Trophoblast cell (in vitro differentiated cells and primary cell): ENCODE data around the gene PITPNM3.

Source experiments
- DNase-seq, 2 donors: peaks; one replicate each; pipeline ENCODE4 v3.0.0-alpha.2; 2016
- H2AFZ ChIP-seq: 2 replicates; pipeline ENCODE4 v1.6.1; 2013; ENCODE audit warnings: low read length, moderate library complexity, mild to moderate bottlenecking; ENCODE audit not compliant: insufficient read depth, poor library complexity
- H2AK5ac ChIP-seq: 2 replicates; pipeline ENCODE4 v1.6.1; 2013; ENCODE audit warnings: mild to moderate bottlenecking, low read length
- H2BK120ac ChIP-seq: 2 replicates; pipeline ENCODE4 v1.6.1; 2013; ENCODE audit warnings: low read length, mild to moderate bottlenecking, moderate library complexity; ENCODE audit not compliant: insufficient read depth, poor library complexity
- H2BK12ac ChIP-seq: 2 replicates; pipeline ENCODE4 v1.6.1; 2013; ENCODE audit warnings: mild to moderate bottlenecking, low read length, moderate library complexity
- H2BK5ac ChIP-seq: 2 replicates; pipeline ENCODE4 v1.6.1; 2013; ENCODE audit warnings: low read length, low read depth, moderate library complexity, mild to moderate bottlenecking; ENCODE audit not compliant: poor library complexity
- H3K14ac ChIP-seq: 2 replicates; pipeline ENCODE4 v1.6.1; 2013; ENCODE audit warnings: mild to moderate bottlenecking, low read length
- H3K18ac ChIP-seq: 2 replicates; pipeline ENCODE4 v1.6.1; 2013; ENCODE audit warnings: mild to moderate bottlenecking, low read length
- H3K23ac ChIP-seq: 2 replicates; pipeline ENCODE4 v1.6.1; 2013; ENCODE audit warnings: low read length
- H3K27ac ChIP-seq: 2 replicates; pipeline ENCODE4 v1.5.1; 2013; ENCODE audit warnings: low read depth, mild to moderate bottlenecking, inconsistent platforms, low read length, moderate library complexity
- H3K27me3 ChIP-seq: 2 replicates; pipeline ENCODE4 v1.6.1; 2013; ENCODE audit warnings: inconsistent platforms, mild to moderate bottlenecking, low read length, moderate library complexity; ENCODE audit not compliant: insufficient read depth
- H3K36me3 ChIP-seq, 2 experiments: 1 replicate in 1 of 2; 2 replicates in 1 of 2; pipeline ENCODE4 v1.6.1; 2013; ENCODE audit warnings: low read length in 2 of 2, mild to moderate bottlenecking in 2 of 2, moderate library complexity in 1 of 2; ENCODE audit not compliant: insufficient read depth in 2 of 2, control insufficient read depth in 1 of 2
- H3K4ac ChIP-seq: 2 replicates; pipeline ENCODE4 v1.6.1; 2013; ENCODE audit warnings: low read depth, mild to moderate bottlenecking, low read length, moderate library complexity
- H3K4me1 ChIP-seq, 2 experiments: 1 replicate in 1 of 2; 2 replicates in 1 of 2; pipeline ENCODE4 v1.6.1; 2013; ENCODE audit warnings: low read length in 2 of 2, mild to moderate bottlenecking in 2 of 2, moderate library complexity in 1 of 2; ENCODE audit not compliant: insufficient read depth in 2 of 2, control insufficient read depth in 1 of 2
- H3K4me2 ChIP-seq: 2 replicates; pipeline ENCODE4 v1.6.1; 2013; ENCODE audit warnings: inconsistent platforms, mild to moderate bottlenecking, low read length, moderate library complexity
- H3K4me3 ChIP-seq: 2 replicates; pipeline ENCODE4 v1.5.1; 2013; ENCODE audit warnings: mild to moderate bottlenecking, low read depth, low read length, inconsistent platforms
- H3K79me1 ChIP-seq: one replicate; pipeline ENCODE4 v1.6.1; 2013; ENCODE audit warnings: low read length
- H3K79me2 ChIP-seq: 2 replicates; pipeline ENCODE4 v1.6.1; 2013; ENCODE audit warnings: low read length, mild to moderate bottlenecking; ENCODE audit not compliant: control insufficient read depth, insufficient read depth, poor library complexity
- H3K9ac ChIP-seq: 2 replicates; pipeline ENCODE4 v1.6.1; 2013; ENCODE audit warnings: mild to moderate bottlenecking, low read length
- H3K9me3 ChIP-seq: 2 replicates; pipeline ENCODE4 v1.6.1; 2013; ENCODE audit warnings: low read depth, mild to moderate bottlenecking, control low read depth, inconsistent platforms, low read length; ENCODE audit not compliant: insufficient read depth
- H4K12ac ChIP-seq: 2 replicates; pipeline ENCODE4 v1.6.1; 2013; ENCODE audit warnings: low read depth, mild to moderate bottlenecking, low read length, moderate library complexity
- H4K8ac ChIP-seq: 2 replicates; pipeline ENCODE4 v1.6.1; 2013; ENCODE audit warnings: low read depth, mild to moderate bottlenecking, low read length, moderate library complexity
- H4K91ac ChIP-seq: one replicate; pipeline ENCODE4 v1.6.1; 2013; ENCODE audit warnings: low read depth, mild to moderate bottlenecking, low read length, moderate library complexity
- WGBS: extraction: QIAGEN DNeasy Blood & Tissue Kit; methylation state at CpG from one replicate; pipeline ENCODE4 v1.1.7; 2013; ENCODE audit warnings: missing lambda C conversion rate; ENCODE audit not compliant: insufficient read length, insufficient coverage; ENCODE audit errors: extremely low coverage; 5-methylcytosine and 5-hydroxymethylcytosine counted together

PITPNM3 gene

DNA sequence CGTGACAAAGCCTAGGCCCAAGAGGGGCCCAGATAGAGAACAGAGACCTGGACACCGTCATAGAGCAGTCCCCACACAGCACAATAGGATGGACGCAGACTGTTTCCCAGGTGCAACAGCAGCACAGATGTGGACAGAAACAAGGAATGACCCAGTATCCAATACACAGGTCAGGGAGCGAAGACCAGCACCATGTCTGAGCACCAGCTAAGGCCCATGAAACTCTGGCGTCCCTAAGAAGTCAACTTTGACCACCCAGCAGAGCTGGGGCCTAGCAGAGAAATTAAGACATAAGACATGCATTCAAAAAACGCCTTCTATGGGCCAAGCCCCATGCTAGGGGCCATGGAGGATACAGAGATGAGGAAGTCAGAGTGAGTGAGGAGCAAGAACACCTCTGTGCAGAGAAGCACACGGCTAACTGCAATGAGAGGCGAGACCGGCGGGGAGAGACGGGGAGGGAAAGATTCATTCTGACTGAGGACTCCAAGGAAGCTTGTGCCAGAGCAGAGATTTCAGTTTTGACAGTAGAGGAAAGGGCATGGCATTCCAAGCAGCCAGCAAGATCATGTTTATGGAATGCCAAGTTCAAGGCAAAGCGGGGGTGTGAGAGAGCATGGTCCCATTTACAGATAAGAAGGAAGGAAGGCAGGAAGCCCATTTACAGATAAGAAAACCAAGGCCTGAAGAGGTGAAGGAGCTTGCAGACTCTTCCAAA lies 50.8 kb downstream of the PITPNM3 start:
- no peaks in the 10 kb centered on the region for H3K9me3 ChIP-seq
- no peak overlapping the region for H3K18ac ChIP-seq
- H3K23ac ChIP-seq, result no peak overlapping the region
- no peak overlapping the region for H3K4ac ChIP-seq
- no peak overlapping the region for H3K4me3 ChIP-seq
- H2AK5ac ChIP-seq, result no peak overlapping the region
- H4K91ac ChIP-seq, result no peak overlapping the region
- H3K36me3 ChIP-seq, result no peaks in the 10 kb centered on the region
- H2BK120ac ChIP-seq, result no peak overlapping the region
- H3K4me1 ChIP-seq, result peaks cover 4 to 5% of the 10 kb centered on the region in 2 experiments
- WGBS, result no CpG with 5 or more reads among the region's 12 CpGs
- H4K12ac ChIP-seq, result no peak overlapping the region
- H2AFZ ChIP-seq, result no peak overlapping the region
- no peaks in the 10 kb centered on the region for H3K79me1 ChIP-seq
- H3K9ac ChIP-seq, result no peak overlapping the region
- H3K27ac ChIP-seq, result no peak overlapping the region
- H3K27me3 ChIP-seq, result no peaks in the 10 kb centered on the region
- H4K8ac ChIP-seq, result no peak overlapping the region
- H3K14ac ChIP-seq, result no peak overlapping the region
- no peaks in the 10 kb centered on the region for H3K79me2 ChIP-seq
- H3K4me2 ChIP-seq, result no peak overlapping the region
- no peak overlapping the region for H2BK5ac ChIP-seq
- DNase-seq, result peak; percentile 61 to 79
- H2BK12ac ChIP-seq, result no peak overlapping the region

DNA sequence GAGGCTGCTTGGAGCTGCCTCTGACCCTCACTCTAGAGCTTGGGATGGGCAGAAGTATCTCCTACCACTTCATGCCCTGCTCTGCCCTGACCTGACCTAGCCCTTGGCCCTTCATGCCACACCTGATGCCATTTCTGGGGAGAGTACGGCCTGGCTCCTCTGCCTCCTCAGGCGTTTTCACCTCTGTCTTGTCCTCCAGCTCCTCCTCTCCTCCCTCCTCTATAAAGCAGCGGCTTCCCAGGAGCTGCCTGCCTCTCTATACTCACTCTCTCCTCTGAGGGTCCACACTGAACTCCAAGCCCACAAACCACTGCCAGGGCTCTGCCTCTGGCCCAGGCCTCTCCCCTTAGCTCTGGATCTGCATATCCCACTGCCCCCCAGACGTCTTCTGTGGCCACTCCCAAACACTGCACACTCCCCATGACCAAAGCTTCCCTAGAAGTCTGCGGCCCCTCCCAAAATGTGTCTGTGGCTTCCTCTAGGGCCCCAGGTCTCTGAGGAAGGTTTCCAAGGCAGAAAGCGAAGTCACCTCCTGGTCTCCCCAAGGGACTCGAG lies 52.6 kb downstream of the PITPNM3 start:
- Histone ChIP-seq H3K9me3 (no peaks in the 10 kb centered on the region), H2AFZ (no peak overlapping the region), H2BK120ac (no peak overlapping the region), H4K12ac (no peak overlapping the region), H3K36me3 (no peaks in the 10 kb centered on the region), H2AK5ac (no peak overlapping the region), H2BK12ac (no peak overlapping the region), H3K14ac (no peak overlapping the region), H3K27ac (no peak overlapping the region), H4K91ac (no peak overlapping the region), H3K23ac (no peak overlapping the region), H3K4me3 (no peak overlapping the region), H3K4me1 (no peaks in the 10 kb centered on the region), H3K79me1 (no peaks in the 10 kb centered on the region), H3K18ac (no peak overlapping the region), H2BK5ac (no peak overlapping the region), H3K79me2 (no peaks in the 10 kb centered on the region), H3K9ac (no peak overlapping the region), H4K8ac (no peak overlapping the region), H3K4me2 (no peak overlapping the region), H3K27me3 (no peaks in the 10 kb centered on the region), H3K4ac (no peak overlapping the region)
- WGBS, result no CpG with 5 or more reads among the region's 7 CpGs
- no peak for DNase-seq

- Histone ChIP-seq H2BK120ac (no peak overlapping the region), H3K4me1 (no peaks in the 10 kb centered on the region)
- no CpG with 5 or more reads among the region's 8 CpGs for WGBS
Observed at GRCh38 chr17:6502871-6503509, 53.4 kb downstream of the PITPNM3 start.

DNA sequence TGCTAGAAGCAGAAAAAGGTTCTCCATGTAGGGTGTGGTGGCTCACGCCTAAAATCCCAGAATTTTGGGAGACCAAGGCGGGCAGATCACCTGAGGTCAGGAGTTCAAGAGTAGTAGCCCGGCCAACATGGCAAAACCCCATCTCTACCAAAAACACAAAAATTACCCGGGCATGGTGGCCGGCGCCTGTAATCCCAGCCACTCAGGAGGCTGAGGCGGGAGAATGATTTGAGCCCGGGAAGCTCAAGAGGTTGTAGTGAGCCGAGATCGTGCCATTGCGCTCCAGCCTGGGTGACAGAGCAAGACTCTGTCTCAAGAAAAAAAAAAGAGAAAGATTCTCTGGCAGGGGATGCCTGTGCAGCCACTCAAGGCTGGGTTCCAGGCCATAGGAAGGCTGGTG lies 54.2 kb downstream of the PITPNM3 start:
- no CpG with 5 or more reads among the region's 11 CpGs for WGBS
- no peak overlapping the region for H2BK5ac ChIP-seq
- no peaks in the 10 kb centered on the region for H3K79me2 ChIP-seq
- H3K79me1 ChIP-seq, result no peaks in the 10 kb centered on the region
- no peaks in the 10 kb centered on the region for H3K36me3 ChIP-seq
- H3K27me3 ChIP-seq, result no peaks in the 10 kb centered on the region
- H2AK5ac ChIP-seq, result no peak overlapping the region
- H2BK12ac ChIP-seq, result no peak overlapping the region
- no peak for DNase-seq
- no peak overlapping the region for H3K18ac ChIP-seq
- no peak overlapping the region for H2AFZ ChIP-seq
- H3K4me3 ChIP-seq, result no peak overlapping the region
- no peak overlapping the region for H4K8ac ChIP-seq
- H3K9ac ChIP-seq, result no peak overlapping the region
- H3K27ac ChIP-seq, result no peak overlapping the region
- no peaks in the 10 kb centered on the region for H3K4me1 ChIP-seq
- no peak overlapping the region for H4K91ac ChIP-seq
- H3K4ac ChIP-seq, result no peak overlapping the region
- no peak overlapping the region for H3K23ac ChIP-seq
- no peak overlapping the region for H2BK120ac ChIP-seq
- no peak overlapping the region for H3K4me2 ChIP-seq
- no peaks in the 10 kb centered on the region for H3K9me3 ChIP-seq
- no peak overlapping the region for H4K12ac ChIP-seq
- H3K14ac ChIP-seq, result no peak overlapping the region

More at GRCh38 chr17:6502871-6503509, 53.4 kb downstream of the PITPNM3 start:
- no peak overlapping the region for H3K4me2 ChIP-seq
- H4K12ac ChIP-seq, result no peak overlapping the region
- no peak overlapping the region for H3K14ac ChIP-seq
- H3K9ac ChIP-seq, result no peak overlapping the region
- no peak overlapping the region for H2AK5ac ChIP-seq
- H4K91ac ChIP-seq, result no peak overlapping the region
- H2AFZ ChIP-seq, result no peak overlapping the region
- H3K27ac ChIP-seq, result no peak overlapping the region
- no peak overlapping the region for H3K23ac ChIP-seq
- H3K79me2 ChIP-seq, result no peaks in the 10 kb centered on the region
- DNase-seq, result no peak
- H3K4me3 ChIP-seq, result no peak overlapping the region
- no peak overlapping the region for H3K18ac ChIP-seq
- no peak overlapping the region for H4K8ac ChIP-seq
- no peak overlapping the region for H2BK5ac ChIP-seq
- H3K9me3 ChIP-seq, result no peaks in the 10 kb centered on the region
- H3K4ac ChIP-seq, result no peak overlapping the region
- no peak overlapping the region for H2BK12ac ChIP-seq
- H3K79me1 ChIP-seq, result no peaks in the 10 kb centered on the region
- H3K36me3 ChIP-seq, result no peaks in the 10 kb centered on the region
- no peaks in the 10 kb centered on the region for H3K27me3 ChIP-seq
